Activated effector memory CD4-positive, alpha-beta T cell treated with anti-CD3 and anti-CD28 coated beads, Interleukin-2, amount 50 U/mL, for 16 hours (primary cell): ENCODE results near the gene GPRIN1.

ENCODE experiments used
- DNase-seq: peaks from one replicate; pipeline ENCODE4 v3.0.0-alpha.2; 2020

Gene GPRIN1

GRCh38 chr5:176642675-176643490 lies 32.9 kb upstream of the GPRIN1 start:
- DNase-seq, result no peak

GRCh38 chr5:176640616-176641015 lies 30.7 kb upstream of the GPRIN1 start:
- no peak for DNase-seq

- DNase-seq, result no peak
Observed at GRCh38 chr5:176639981-176640380, 30.0 kb upstream of the GPRIN1 start.

- no peak for DNase-seq
Observed at GRCh38 chr5:176639208-176639607, 29.3 kb upstream of the GPRIN1 start.

GRCh38 chr5:176638437-176638836 lies 28.5 kb upstream of the GPRIN1 start:
- DNase-seq, result no peak

- DNase-seq, result no peak
Observed at GRCh38 chr5:176637556-176637955, 27.6 kb upstream of the GPRIN1 start.

GRCh38 chr5:176636426-176636825 lies 26.5 kb upstream of the GPRIN1 start:
- no peak for DNase-seq

- DNase-seq, result no peak
Observed at GRCh38 chr5:176633598-176633997, 23.6 kb upstream of the GPRIN1 start.

GRCh38 chr5:176632745-176633144 lies 22.8 kb upstream of the GPRIN1 start:
- DNase-seq, result no peak

- DNase-seq, result no peak
Observed at GRCh38 chr5:176631383-176632200, 21.6 kb upstream of the GPRIN1 start.

- no peak for DNase-seq
Observed at GRCh38 chr5:176630681-176631222, 20.8 kb upstream of the GPRIN1 start.

GRCh38 chr5:176629853-176630680 lies 20.1 kb upstream of the GPRIN1 start, which contains the start of the genes EIF4E1B and SNCB:
Gene EIF4E1B (plus strand): TSS chr5:176630675. CDS start chr5:176642788, 12,113 bp downstream.
Gene SNCB (minus strand): TSS chr5:176630534. CDS start chr5:176629654, 880 bp downstream.
- peak; percentile 81 for DNase-seq

- DNase-seq, result no peak
Observed at GRCh38 chr5:176629317-176629852, 19.4 kb upstream of the GPRIN1 start.

- DNase-seq, result no peak
Observed at GRCh38 chr5:176628406-176629228, 18.7 kb upstream of the GPRIN1 start.

GRCh38 chr5:176627582-176627981 lies 17.6 kb upstream of the GPRIN1 start:
- DNase-seq, result no peak

GRCh38 chr5:176626876-176627236 lies 16.9 kb upstream of the GPRIN1 start:
- no peak for DNase-seq

- DNase-seq, result no peak
Observed at GRCh38 chr5:176625966-176626875, 16.3 kb upstream of the GPRIN1 start.

GRCh38 chr5:176625512-176625911 lies 15.6 kb upstream of the GPRIN1 start:
- no peak for DNase-seq

- DNase-seq, result no peak
Observed at GRCh38 chr5:176624938-176625337, 15.0 kb upstream of the GPRIN1 start.

GRCh38 chr5:176624142-176624541 lies 14.2 kb upstream of the GPRIN1 start:
- no peak for DNase-seq
